ENCODE results near the gene ALPI. TPM values are rescaled to one million over a fixed set of nuclear protein-coding genes. Genes with fewer than 3 reads are reported as not detected.

ALPI gene
- total RNA-seq, 1 donor from 2014 or later: not detected

- no peaks in the 10 kb centered on the region for H3K4me1 ChIP-seq
- TF ChIP-seq CTCF (IDR thresholded peaks at IDR 0.05) (no peak), EZH2 (IDR thresholded peaks at IDR 0.05) (no peak), EZH2phosphoT487 (IDR thresholded peaks at IDR 0.05) (no peak)
- H3K36me3 ChIP-seq: no peaks in the 10 kb centered on the region
- H3K27ac Mint-ChIP-seq: peak overlapping the region; percentile 62
- H4K20me1 ChIP-seq (ENCODE audit: low read depth): no peaks in the 10 kb centered on the region
- DNase-seq (ENCODE audit: low spot score): no peak
- H3K27me3 Mint-ChIP-seq (ENCODE audit: insufficient read depth, low read depth): peaks cover 21% of the 10 kb centered on the region
- no peak overlapping the region for H2AFZ ChIP-seq (replicated peaks)
- no peak overlapping the region for H3K4me3 Mint-ChIP-seq
- H3K27ac ChIP-seq: no peak overlapping the region
- no peak overlapping the region for H3K4me3 ChIP-seq
- no peak overlapping the region for H3K9ac ChIP-seq
- H3K4me2 ChIP-seq: no peak overlapping the region
- peaks cover 52% of the 10 kb centered on the region for H3K27me3 ChIP-seq
- H3K9me3 Mint-ChIP-seq: no peaks in the 10 kb centered on the region
- peaks cover 13% of the 10 kb centered on the region for H3K4me1 Mint-ChIP-seq
- H3K9me3 ChIP-seq (ENCODE audit: low read depth): no peaks in the 10 kb centered on the region
- no peaks in the 10 kb centered on the region for H3K36me3 Mint-ChIP-seq
- no peaks in the 10 kb centered on the region for H3F3A ChIP-seq (ENCODE audit: low read depth)
- H3K79me2 ChIP-seq (ENCODE audit: low read depth): no peaks in the 10 kb centered on the region
These were observed 17.5 kb downstream of the ALPI start for GRCh38 chr2:232473467-232473890.

DNA sequence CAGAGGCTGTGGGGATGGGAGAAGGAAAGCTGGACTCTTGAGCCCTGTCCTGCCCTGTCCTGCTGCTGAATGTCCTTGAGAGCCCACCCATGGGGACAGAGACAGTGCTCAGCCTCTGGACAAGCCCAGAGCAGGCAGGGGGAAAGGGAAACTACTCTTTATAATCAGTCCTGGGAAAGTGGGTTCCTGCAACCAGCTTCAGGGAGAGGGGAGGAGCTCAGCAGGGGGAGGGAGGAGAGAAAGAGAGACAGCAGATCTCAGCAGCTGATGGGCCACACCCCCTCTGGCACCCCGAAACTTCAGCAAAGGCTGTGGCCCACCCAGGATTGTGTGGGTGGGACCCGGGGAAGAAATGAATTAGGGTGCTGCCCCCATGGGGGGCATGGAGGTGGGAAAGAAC lies 20.1 kb downstream of the ALPI start:
- peaks cover 19% of the 10 kb centered on the region for H3K27me3 Mint-ChIP-seq (ENCODE audit: insufficient read depth, low read depth)

DNA sequence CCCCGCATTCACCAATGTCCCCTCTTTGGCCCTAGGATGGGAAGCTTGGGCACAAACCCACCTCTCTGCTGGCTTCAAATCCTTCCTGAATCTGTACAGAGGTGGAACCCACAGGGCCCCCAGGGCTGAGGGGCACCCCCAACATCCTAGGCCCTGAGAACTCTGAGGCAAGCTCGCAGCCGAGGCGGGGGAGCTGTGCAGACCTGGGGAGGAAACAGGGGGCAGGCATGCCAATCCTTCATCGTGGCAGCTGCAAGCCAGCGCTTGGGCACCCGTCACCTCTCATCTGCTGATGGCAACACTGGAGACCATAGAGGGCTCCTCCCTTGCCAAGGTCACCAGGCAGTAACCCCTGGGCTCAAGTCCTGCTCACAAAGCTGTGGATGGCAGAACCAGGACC lies 20.8 kb downstream of the ALPI start:
- no peak overlapping the region for H3K27ac ChIP-seq
- H3K36me3 Mint-ChIP-seq: no peaks in the 10 kb centered on the region
- no peak overlapping the region for H3K9ac ChIP-seq
- peaks cover 19% of the 10 kb centered on the region for H3K27me3 Mint-ChIP-seq (ENCODE audit: insufficient read depth, low read depth)
- H3K27ac Mint-ChIP-seq: no peak overlapping the region
- no peak overlapping the region for H3K4me2 ChIP-seq
- no peak overlapping the region for H2AFZ ChIP-seq (replicated peaks)
- H3K9me3 Mint-ChIP-seq: no peaks in the 10 kb centered on the region
- H3K36me3 ChIP-seq: no peaks in the 10 kb centered on the region
- H3K27me3 ChIP-seq: peaks cover 34% of the 10 kb centered on the region
- no peak overlapping the region for H3K4me3 Mint-ChIP-seq
- no peaks in the 10 kb centered on the region for H3F3A ChIP-seq (ENCODE audit: low read depth)
- H3K4me3 ChIP-seq: no peak overlapping the region
- TF ChIP-seq CTCF (IDR thresholded peaks at IDR 0.05) (no peak), EZH2phosphoT487 (IDR thresholded peaks at IDR 0.05) (no peak), EZH2 (IDR thresholded peaks at IDR 0.05) (no peak)
- DNase-seq (ENCODE audit: low spot score): no peak
- peaks cover 19% of the 10 kb centered on the region for H3K4me1 Mint-ChIP-seq
- H3K4me1 ChIP-seq: no peaks in the 10 kb centered on the region
- H3K9me3 ChIP-seq (ENCODE audit: low read depth): no peaks in the 10 kb centered on the region
- H3K79me2 ChIP-seq (ENCODE audit: low read depth): no peaks in the 10 kb centered on the region
- H4K20me1 ChIP-seq (ENCODE audit: low read depth): no peaks in the 10 kb centered on the region

More for the DNA sequence above, 20.1 kb downstream of the ALPI start:
- H3K36me3 Mint-ChIP-seq: no peaks in the 10 kb centered on the region
- no peaks in the 10 kb centered on the region for H4K20me1 ChIP-seq (ENCODE audit: low read depth)
- H3K9ac ChIP-seq: no peak overlapping the region
- no peak overlapping the region for H2AFZ ChIP-seq (replicated peaks)
- no peak overlapping the region for H3K4me3 Mint-ChIP-seq
- H3K4me2 ChIP-seq: no peak overlapping the region
- H3K27ac ChIP-seq: no peak overlapping the region
- H3K4me3 ChIP-seq: no peak overlapping the region
- no peak overlapping the region for H3K27ac Mint-ChIP-seq
- DNase-seq (ENCODE audit: low spot score): no peak
- H3K79me2 ChIP-seq (ENCODE audit: low read depth): no peaks in the 10 kb centered on the region
- H3F3A ChIP-seq (ENCODE audit: low read depth): no peaks in the 10 kb centered on the region
- peaks cover 32% of the 10 kb centered on the region for H3K27me3 ChIP-seq
- peaks cover 16% of the 10 kb centered on the region for H3K4me1 Mint-ChIP-seq
- no peaks in the 10 kb centered on the region for H3K36me3 ChIP-seq
- no peaks in the 10 kb centered on the region for H3K4me1 ChIP-seq
- no peaks in the 10 kb centered on the region for H3K9me3 Mint-ChIP-seq
- no peak for TF ChIP-seq CTCF (IDR thresholded peaks at IDR 0.05)
- no peak for TF ChIP-seq EZH2phosphoT487 (IDR thresholded peaks at IDR 0.05)
- TF ChIP-seq EZH2 (IDR thresholded peaks at IDR 0.05): no peak
- no peaks in the 10 kb centered on the region for H3K9me3 ChIP-seq (ENCODE audit: low read depth)
